Measurements from ENCODE around the gene GCSH.
A peak's percentile ranks its signal among the peaks of the same experiment; 100 is the strongest.
"Not testable (repeated sequence)": the region's sequence is repeated elsewhere in the genome, so short reads cannot be mapped to it uniquely, and the experiment has no call there.

Gene GCSH

DNA sequence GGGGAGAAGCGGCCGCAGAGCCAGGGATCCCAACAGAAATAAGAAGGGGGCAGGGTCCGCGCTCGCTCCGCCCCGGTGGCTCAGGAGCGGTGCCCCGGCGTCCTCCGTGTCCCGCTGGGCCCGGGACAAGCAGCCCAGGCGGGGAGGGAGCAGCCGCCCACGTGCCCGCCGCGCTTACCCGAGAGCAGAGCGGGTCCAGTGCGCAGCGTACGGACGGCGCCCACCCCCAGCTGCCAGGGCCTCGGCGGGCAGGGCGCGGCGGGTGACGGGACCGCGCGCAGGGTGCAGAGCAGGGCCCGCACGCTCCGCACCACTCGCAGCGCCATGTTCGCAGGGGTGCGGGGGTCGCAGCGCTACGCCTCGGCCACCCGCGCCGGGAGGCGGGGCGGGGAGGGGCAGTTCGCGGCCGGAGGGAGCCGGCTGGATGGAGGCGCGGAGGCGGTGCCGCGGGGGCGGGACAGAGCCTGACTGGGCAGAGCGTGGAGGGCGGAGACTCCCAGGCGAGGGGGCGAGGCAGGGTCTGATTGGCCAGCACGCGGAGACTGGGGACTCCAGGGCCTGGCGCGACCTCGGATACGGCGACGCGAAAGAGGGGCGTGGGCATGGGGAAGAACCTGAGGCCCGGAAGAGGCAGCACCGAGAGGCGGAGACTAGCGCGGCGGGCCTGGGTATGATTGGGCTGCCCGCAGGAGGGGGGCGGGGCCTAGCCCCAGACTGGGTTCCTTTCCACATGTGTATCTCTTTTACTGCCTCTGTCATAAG, at the start of gene GCSH:
TSS of gene GCSH (minus strand) at position 443 of the 762 bp plus-strand sequence. CDS start at position 326, 117 bp downstream.
- DNase-seq, result peak; percentile 97

DNA sequence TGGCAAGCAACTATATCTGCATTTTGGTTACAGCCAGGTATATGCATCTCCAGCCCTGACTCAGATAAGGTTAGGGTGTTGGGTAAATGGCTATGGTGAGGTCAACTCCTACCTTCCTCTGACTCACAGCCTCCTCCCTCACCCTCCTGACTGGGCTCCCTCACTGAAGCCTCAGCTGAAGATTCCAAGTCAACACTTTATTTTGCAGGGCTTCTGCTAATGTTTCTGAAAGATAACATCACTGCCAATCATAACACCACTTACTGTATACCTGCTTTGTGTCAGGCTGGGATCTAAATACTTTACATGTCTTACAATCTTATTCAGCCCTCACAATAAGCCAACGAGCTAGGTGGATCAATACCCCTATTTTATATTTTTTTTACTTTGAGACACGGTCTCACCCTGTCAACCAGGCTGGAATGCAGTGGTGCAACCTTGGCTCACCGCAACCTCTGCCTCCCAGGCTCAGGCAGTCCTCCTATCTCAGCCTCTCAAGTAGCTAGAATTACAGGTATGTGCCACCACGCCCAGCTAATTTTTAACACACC, 47.8 kb upstream of the GCSH start:
- DNase-seq, result peak; percentile 94

DNA sequence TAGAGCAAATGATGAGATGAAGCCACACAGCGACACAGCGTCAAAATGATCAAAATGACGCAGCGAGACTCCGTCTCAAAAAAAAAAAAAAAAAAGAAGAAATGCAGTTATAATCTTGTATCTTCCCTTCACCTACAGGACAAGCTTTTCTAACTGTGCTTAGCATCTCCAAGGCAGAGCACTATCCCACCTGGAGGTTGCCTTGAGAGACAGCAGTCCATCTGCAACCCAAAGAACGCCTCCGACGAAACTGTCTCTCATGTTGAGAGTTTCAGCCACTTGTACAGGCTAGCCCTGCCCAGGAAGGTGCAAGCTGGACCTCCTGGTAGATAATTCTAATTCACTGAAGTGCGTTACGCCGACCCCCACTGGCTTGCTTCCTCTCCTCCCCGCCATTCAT, 46.7 kb upstream of the GCSH start:
- DNase-seq, result no peak

DNA sequence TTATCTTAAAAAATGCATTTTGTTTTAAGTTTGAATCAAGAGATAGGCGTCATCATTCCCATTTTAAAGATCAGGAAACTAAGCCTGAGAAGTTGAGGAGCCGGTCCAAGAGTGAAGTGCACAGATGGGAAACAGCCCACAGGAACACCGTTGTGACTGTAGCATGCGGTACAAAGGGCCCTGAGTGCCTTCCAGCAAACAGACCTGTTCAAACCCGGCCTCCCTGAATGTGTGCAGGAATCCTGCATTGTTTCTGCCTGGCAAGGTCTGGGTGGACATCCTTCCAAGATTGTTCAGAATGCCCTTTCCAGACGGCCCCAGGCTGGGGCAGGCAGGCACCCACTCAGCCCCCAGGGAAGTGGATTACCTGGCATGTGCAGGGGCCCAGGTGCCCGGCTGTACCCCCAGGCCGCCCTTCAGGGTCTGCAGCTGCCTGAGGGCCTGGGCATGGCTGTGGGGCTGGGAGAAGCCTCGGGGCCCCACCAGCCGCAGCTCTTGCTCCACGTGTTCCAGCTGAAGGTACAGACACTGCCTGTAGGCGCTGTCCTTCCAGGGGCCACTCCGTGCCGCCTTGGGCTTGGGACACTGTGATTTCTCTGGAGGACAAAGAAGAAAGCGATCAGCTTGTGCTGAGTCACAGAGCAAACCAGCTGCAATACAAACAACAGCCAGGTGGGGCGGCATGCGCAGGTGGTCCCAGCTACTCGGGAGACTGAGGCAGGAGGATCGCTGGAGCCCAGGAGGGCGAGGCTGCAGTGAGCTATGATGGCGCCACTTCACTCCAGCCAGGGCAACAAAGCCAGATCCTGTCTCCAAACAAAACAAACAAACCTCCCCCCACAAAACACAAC, 45.0 kb upstream of the GCSH start:
- no peak for DNase-seq

DNA sequence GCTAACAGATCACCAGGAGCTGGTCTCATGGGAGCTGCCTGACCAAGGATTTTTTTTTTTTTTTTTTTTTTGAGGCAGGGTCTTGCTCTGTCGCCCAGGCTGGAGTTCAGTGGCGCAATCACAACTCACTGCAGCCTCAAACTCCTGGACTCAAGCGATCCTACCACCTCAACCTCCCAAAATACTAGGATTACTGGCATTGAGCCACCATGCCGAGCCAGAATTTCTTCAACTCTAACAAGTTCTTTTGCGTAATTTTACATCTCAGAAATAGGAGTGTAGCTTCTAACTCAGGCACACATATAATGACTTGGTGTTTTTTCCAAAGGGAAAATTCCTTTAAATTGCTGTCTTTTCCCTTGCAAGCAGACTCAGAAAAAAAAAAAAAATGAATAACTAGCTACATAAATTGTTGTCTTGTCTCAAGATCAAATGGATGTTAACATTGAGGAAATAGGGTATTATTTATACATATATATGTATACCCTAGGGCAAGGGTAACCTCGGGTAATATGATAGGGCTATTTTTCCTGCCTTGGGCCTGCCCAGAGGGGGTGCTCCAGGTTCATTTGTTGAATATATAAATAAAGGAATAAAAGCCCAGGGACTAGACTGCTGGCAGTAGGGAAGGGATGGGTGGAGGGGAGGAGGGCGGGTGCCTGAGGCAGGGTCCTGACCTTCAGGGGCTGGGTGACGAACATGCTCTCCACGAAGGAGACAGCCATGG, 42.8 kb upstream of the GCSH start:
- DNase-seq, result no peak

DNA sequence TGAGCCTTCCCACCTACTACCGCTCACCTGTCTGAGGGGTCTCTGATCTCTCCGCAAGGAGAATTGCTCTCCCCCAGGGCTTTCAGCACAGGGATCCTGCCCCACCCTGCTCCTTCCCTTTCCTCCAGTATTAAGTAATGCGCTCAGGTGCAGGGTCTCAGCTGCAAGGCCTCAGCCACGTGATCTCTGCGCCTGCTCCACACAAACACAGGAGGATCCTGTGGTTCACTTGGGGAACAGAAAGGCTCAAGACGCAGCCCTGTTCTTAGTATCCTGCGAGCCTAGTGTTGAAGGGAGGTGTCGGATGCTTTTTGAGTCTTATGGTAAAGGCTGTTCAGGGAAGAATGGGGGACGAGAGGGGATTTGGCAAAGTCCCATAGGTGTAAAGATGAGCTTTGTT, 41.6 kb upstream of the GCSH start:
- no peak for DNase-seq

DNA sequence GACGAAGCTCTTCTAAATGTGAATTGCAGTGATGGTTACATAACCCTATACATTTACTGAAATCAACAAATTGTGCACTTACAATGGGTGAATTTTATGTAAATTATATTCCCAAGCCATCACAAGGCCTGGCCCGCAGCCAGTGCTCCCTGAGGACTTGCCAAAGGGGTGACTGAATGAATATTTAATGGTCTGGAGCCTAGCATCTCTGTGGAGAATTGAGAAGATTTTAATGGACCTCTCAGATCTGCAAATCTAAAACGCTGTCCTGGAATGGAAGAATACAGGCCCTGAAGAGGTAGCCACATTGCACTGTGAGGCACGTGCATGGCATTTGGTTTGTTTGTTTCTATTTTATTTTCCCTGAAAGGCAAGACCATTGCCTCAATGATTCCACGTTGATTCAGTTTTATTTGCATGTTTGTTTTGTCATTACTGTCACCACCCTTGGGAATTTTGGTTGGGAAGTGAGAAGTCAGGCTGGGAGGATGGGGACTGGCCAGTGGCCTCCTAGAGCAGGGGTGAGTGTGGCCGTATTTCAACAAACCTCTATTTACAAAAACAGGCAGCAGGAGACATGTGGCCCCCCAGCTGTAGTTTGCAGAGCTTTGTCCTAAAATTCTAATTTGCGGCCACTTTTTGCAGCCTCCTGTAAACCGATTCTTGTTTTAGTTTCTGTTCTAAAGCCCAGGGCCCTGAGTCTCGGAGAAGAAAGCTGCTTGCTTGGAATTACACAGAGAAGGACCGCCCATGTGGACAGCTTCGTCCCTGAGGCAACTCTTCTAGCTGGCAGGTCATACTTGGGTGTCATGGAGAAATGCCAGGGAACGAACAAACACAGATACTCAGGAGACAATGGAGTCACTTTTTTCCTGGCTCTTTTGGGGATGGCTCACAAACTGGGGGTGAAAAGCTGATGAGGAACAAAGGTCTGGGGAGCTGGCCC, 40.5 kb upstream of the GCSH start:
- no peak for DNase-seq

DNA sequence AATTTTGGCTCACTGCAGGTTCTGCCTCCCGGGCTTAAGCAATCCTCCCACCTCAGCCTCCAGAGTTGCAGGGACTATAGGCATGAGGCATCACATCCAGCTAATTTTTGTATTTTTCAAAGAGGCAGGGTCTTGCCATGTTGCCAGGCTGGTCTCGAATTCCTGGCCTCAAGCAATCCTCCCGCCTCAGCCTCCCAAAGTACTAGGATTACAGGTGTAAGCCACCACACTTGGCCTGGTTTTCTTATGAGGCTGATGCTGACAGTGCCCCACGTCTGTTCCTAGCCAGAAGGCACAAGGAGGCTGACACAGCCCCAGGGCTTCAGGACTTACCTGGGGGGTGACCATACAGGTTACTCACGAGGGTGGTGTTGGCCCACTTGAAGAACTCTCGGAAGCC, 33.9 kb upstream of the GCSH start:
- no peak for DNase-seq

DNA sequence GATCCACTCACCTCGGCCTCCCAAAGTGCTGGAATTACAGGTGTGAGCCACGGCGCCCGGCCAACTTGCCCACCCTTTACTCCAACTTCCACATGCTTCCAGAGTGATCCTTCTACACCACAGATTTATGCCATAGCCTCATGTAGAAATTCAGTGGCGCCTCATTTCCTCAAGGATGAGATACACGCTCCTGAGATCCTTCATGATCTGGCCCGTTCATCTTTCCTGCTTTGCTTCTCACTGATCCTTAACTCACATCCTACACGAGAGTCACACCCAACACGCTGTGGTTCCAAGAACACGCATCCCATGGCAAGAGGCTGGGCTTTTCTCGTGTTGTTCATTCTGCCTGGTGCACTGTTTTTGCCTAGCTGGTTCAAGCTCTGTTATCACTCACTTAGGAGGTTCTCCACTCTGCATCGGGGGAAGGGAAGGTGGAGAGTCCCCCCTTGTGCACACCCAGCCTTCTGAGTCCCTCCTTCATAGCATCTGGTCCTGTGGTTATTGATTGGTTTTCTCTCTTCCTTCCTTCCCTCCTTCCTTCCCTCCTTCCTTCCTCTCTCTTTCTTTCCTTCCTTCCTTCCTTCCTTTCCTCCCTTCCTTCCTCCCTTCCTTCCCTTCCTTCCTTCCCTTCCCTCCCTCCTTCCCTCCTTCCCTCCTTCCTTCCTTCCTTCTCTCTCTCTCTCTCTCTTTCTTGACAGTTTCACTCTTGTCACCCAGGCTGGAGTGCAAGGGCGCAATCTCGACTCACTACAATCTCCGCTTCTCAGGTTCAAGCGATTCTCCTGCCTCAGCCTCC, 32.7 kb upstream of the GCSH start:
- no peak for DNase-seq

DNA sequence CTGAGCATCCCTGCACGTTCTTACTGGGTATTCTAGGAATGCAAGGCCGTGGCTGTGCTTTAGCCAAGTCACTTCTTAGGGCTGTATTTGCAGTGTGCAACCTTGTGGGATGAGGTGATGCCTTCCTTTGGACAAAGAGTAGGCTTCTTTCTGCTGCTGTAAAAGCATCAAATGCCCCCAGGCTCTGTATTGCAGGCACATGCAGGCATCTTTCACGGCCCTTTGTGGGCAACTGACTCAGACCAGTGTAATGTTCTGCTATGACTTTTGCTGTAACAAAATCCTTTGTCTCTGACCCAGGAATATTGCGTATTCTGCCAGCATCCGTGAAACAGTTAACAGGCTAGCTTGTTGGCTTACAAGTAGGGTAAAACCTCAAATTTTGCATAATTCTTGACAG, 30.9 kb upstream of the GCSH start:
- peak; percentile 82 for DNase-seq

DNA sequence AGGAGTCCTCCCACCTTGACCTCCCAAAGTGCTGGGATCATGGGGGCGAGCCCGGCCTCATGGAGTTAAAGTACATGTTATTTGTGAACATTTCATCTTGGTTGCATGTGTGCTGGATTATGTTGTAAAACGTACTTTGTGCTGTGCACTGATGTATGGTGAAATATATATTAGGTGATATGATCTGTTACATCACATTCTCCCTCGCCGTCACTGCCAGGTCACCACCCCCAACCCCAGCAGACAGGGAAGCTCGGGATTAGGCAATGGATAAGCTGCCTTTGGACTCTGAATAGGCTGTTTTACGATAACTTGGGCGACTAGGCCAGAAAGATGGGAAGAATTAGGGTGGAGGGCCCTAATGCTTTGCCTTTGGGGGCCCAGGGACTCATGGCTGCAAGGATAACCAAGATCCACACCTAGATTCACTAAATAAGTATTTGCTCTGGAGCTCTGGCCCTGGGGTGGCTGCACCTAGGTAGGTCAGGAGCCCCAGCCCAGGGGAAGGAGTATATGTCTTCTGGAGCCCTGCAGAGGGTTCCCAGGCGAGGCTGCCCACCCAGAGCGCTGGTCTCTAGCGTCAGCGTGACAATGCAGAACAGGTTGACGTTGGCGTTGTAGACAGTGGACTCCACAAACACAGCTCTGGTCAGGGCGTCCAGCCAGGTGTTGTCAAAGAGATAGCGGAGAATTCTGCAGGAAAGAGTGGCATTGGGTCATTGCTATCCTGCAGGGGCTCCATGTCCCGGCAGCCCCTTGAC, 27.1 kb upstream of the GCSH start:
- no peak for DNase-seq

DNA sequence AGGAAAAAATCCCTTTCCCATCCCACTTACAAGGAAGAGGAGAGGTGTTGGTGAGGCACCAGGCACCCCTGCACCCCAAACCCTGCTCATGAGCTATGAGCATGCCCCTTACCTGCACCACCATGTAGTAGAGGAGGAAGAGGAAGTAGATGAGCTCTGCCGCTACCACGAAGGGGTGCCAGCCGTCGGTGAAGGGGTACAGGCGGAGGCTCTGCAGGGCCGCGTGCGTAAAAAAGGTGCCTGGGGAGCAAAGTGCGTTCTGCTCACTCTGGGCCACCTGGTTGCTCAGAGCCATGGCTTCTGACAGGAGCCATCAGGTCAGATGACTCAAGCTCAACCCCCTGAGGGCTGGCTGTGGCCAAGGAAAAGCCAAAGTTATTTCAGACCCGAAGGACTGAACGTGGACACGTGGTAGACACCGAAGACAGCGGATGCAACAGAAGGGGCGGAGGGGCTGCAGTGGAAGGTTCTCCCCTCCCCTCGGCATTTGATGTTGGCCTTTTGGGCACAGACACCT, 25.3 kb upstream of the GCSH start:
- no peak for DNase-seq

DNA sequence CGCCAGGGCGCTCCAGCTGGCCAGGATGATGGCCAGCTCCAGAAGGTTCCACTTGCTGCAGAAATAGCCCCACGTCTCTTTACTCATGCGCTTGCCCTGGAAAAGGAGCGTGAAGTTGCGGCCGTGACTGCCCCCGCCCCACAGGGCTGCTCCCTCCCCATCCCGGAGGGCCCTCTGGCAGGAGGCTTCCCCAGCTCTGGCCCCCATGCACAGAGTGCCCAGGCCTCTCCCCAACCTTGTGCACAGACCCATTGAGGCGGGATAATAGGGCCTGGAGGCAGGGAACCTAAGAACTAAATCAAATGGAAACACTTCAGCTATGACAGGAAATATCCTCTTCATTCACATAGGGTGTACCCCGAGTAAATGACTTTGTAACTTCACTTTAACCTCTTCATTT, 21.2 kb upstream of the GCSH start:
- no peak for DNase-seq

DNA sequence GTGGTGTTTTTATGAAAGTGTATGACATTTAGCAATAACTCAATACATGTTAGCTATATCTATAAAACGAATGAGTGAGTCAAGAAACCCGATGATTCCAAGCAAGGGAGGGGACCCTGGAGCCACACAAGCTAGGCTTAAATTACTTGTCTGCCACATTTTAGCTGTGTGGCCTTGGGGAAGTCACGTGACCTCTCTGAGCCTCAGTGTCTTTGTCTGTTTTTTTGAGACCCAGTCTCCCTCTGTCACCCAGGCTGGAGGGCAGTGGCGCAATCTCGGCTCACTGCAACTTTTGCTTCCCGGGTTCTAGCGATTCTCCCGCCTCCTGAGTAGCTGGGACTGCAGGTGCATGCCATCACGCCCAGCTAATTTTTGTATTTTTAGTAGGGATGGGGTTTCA, 20.1 kb upstream of the GCSH start:
- DNase-seq, result no peak

DNA sequence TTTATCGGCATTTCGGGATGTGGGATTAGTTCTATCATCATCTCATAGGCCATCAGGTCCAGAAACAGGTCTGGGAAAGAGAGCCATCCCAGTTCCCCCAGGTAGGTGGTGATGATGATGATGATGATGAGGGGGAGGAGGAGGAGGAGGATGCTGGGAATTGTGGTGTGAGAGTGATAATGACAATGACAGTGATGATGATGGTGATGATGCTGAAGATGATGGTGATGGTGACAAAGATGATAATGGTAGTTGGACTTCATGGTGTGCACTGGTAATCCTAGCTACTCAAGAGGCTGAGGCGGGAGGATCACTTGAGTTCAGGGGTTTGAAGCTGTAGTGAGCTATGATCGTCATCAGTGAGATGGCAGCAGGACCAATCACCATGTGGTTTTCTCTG, 16.3 kb upstream of the GCSH start:
- DNase-seq, result no peak

DNA sequence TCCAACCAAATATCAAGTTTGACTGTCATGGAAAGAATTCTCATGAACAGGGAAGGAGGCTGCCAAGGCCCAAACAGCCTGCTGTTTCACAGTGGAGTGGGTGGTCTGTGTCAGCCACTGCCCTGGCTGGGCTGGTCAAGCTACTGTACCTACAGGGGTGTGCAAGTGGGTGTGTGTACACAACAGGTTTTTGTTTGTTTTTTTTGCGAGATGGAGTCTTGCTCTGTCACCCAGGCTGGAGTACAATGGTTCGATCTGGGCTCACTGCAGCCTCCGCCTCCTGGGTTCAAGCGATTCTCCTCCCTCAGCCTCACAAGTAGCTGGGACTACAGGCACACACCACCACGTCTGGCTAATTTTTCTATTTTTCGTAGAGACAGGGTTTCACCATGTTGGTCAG, 13.1 kb upstream of the GCSH start:
- DNase-seq, result not testable (repeated sequence)

DNA sequence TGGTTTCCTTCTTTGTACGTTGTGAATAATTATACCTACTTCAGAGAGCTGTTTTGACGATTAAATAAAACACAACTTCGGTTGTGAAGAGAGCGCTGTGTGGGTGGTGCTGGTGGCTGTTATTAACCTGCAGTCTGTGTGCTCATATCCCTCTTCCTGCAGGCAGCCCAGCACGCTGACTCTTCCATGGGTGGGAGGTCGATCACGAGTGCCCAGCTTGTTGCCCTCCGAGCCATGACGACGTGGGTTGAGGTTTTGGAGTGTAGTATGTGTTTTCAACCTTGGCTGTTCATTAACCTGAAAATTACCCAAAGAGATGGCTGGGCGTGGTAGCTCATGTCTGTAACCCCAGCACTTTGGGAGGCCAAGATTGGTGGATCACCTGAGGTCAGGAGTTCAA, 11.3 kb upstream of the GCSH start:
- DNase-seq, result no peak

DNA sequence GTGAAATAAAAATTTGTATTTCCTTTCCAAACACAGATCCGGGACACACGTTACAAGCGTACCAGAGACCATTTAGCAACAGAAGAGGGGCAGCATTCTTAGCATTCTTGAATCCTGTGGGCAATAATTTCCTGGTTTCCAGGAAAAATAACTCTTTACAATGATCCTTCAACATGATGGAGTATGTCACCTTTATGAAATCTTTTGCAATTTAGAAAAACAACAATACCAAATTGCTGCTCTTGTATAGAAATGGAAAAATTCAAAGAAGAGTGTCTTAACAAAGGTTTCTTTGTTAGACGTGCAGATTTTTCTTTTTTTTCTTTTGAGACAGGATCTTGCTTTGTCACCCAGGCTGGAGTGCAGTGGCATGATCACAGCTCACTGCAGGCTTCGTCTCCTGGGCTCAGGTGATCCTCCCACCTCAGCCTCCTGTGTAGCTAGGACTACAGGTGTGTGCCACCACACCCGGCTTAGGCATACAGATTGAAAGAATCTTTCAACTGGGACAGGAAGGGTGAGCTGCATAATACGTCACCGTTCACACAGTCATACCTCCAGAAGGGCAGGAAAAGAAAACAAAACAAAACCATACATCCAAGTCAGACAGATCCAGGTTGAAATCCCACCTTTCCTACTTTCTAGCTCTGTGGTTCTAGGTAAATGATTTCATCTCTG, 10.8 kb upstream of the GCSH start:
- DNase-seq, result no peak

DNA sequence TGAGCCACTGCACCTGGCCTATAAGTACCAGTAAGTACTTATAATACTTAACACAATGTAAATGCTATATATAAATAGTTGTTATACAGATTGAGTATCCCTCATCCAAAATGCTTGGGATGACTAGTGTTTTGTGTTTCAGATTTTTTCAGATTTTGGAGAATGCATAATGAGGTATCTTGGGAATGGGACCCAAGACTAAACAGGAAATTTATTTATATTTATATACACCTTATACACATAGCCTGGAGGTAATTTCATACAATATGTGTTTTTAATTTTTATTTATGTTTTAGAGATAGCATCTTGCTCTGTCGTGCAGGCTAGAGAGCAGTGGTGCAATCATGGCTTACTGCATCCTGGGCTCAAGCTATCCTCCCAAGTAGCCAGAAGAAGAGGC, 9.8 kb upstream of the GCSH start:
- DNase-seq, result no peak

DNA sequence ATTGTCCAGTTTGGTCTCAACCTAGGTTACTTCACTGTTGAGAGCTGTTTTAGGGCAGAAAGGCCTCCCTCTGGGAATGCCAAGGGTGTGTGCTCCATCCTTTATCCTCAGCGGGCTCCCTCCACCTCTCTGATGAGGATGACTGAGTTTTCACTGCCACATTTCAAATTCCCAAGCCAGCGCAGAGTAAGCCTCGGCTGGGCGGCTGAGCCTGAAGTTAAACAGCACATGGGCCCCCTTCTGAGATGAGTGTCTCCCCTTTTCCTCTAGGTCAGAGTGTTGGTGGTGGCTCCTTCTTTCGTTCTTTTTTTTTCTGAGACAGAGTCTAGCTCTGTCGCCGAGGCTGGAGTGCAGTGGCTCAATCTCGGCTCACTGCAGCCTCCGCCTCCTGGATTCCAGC, 5.5 kb upstream of the GCSH start:
- no peak for DNase-seq

Data from NCI-H226 (cell line).